Measurements from ENCODE around the gene STK38. TPM values are rescaled to one million over a fixed set of nuclear protein-coding genes. Genes with fewer than 3 reads are reported as not detected.
A peak's percentile ranks its signal among the peaks of the same experiment; 100 is the strongest.
"Not testable (repeated sequence)": the region's sequence is repeated elsewhere in the genome, so short reads cannot be mapped to it uniquely, and the experiment has no call there.

Gene STK38
- total RNA-seq, 1 donor from 2014 or later, result 22.3 TPM

DNA sequence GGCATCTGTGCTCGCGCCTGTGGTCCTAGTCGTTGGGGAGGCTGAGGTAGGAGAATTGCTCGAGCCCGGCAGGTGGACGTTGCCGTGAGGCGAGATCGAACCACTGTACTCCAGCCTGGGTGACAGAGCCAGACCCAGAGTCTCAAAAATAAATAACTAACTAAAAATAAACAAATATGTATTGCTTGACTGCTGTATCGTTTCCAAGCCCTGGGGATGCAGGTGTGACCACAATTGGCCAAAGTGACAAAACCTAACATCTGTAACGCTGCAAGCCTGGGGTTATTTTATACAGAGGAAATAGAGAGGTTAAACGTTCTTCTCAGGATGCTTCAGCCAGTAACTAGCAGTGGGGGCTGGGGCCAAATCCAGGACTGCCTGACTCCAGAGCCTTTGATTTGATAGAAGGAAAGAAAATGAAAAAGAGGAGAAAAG lies 45.0 kb upstream of the STK38 start:
- Histone ChIP-seq H3K27me3 (ENCODE audit: control insufficient read depth, insufficient read depth, low read length) (no peaks in the 10 kb centered on the region), H3K4me3 (ENCODE audit: low read depth, low read length) (no peak overlapping the region), H3K36me3 (ENCODE audit: control insufficient read depth, insufficient read depth, low read length) (no peaks in the 10 kb centered on the region)
- TF ChIP-seq, protein P1, sequence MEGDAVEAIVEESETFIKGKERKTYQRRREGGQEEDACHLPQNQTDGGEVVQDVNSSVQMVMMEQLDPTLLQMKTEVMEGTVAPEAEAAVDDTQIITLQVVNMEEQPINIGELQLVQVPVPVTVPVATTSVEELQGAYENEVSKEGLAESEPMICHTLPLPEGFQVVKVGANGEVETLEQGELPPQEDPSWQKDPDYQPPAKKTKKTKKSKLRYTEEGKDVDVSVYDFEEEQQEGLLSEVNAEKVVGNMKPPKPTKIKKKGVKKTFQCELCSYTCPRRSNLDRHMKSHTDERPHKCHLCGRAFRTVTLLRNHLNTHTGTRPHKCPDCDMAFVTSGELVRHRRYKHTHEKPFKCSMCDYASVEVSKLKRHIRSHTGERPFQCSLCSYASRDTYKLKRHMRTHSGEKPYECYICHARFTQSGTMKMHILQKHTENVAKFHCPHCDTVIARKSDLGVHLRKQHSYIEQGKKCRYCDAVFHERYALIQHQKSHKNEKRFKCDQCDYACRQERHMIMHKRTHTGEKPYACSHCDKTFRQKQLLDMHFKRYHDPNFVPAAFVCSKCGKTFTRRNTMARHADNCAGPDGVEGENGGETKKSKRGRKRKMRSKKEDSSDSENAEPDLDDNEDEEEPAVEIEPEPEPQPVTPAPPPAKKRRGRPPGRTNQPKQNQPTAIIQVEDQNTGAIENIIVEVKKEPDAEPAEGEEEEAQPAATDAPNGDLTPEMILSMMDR (IDR thresholded peaks at IDR 0.05; ENCODE audit: insufficient read depth, low read length, poor library complexity, severe bottlenecking), result no peak
- no peak for DNase-seq (ENCODE audit: low read depth)

DNA sequence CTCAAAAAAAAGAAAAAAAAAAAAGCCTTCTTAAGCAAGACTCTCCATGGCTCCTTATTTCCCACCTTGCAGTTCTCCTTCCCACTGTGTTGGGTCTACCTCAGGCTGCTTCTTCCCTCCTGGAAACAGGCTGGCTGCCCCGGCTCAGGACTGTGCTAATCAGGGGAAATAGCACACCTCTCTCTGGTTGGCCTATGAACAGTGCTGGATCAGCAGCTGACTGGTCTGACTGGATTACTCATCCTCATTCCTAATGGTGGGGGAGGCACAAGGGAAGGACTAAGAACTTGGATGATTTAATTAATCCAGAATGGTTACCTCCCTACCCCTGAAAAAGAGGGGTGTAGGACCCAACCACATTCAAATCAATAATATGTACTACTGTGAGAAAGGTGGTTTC lies 43.0 kb upstream of the STK38 start:
- TF ChIP-seq, protein P1 (IDR thresholded peaks at IDR 0.05; ENCODE audit: insufficient read depth, low read length, poor library complexity, severe bottlenecking), result no peak
- H3K36me3 ChIP-seq (ENCODE audit: control insufficient read depth, insufficient read depth, low read length), result no peaks in the 10 kb centered on the region
- H3K4me3 ChIP-seq (ENCODE audit: low read depth, low read length), result no peak overlapping the region
- H3K27me3 ChIP-seq (ENCODE audit: control insufficient read depth, insufficient read depth, low read length), result no peaks in the 10 kb centered on the region
- DNase-seq (ENCODE audit: low read depth), result peak; percentile 66

- not testable (repeated sequence) for DNase-seq (ENCODE audit: low read depth); H3K4me3 ChIP-seq (ENCODE audit: low read depth, low read length)
Observed at GRCh38 chr6:36589025-36589400, 41.7 kb upstream of the STK38 start.

DNA sequence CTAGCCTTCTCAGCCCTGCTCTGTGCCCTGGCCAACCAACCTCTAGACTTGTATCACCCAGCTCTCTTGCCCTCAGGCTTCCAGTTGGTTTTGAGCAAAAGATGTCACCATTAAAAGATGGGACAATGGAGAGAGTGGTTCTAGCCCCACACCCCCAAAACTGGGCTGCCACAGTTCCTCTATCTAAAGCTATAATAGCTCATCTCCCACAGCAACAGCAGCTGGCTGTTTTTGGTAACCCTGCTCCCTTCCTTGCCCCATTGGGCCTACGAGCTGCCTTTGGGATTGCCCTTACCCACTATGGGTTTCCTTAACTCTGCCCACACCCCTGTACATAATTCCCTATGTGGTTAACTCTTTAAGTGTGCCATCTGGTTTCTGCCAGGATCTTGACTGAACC lies 39.3 kb upstream of the STK38 start:
- H3K4me3 ChIP-seq (ENCODE audit: low read depth, low read length), result no peak overlapping the region
- no peaks in the 10 kb centered on the region for H3K36me3 ChIP-seq (ENCODE audit: control insufficient read depth, insufficient read depth, low read length)
- H3K27me3 ChIP-seq (ENCODE audit: control insufficient read depth, insufficient read depth, low read length), result no peaks in the 10 kb centered on the region
- TF ChIP-seq, protein P1 (IDR thresholded peaks at IDR 0.05; ENCODE audit: insufficient read depth, low read length, poor library complexity, severe bottlenecking), result no peak
- no peak for DNase-seq (ENCODE audit: low read depth)

More at GRCh38 chr6:36589025-36589400, 41.7 kb upstream of the STK38 start:
- not testable (repeated sequence) for H3K36me3 ChIP-seq (ENCODE audit: control insufficient read depth, insufficient read depth, low read length); H3K27me3 ChIP-seq (ENCODE audit: control insufficient read depth, insufficient read depth, low read length)

DNA sequence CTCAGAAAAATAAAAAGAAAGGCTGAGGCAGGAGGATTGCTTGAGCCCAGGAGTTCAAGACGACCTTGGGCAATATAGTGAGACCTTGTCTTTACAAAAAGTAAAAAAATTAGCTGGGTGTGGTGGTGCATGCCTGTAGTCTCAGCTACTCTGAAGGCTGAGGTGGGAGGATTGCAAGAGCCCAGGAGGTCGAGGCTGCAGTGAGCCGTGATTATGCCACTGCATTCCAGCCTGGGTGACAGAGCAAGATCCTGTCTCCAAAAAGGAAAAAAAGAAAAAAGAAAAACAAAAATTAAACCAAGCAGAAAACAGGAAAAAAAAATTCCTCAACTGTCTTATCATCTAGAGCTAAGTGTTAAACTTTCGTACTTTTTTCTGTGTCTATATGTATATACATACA lies 34.4 kb upstream of the STK38 start:
- TF ChIP-seq, protein P1 (IDR thresholded peaks at IDR 0.05; ENCODE audit: insufficient read depth, low read length, poor library complexity, severe bottlenecking), result no peak
- DNase-seq (ENCODE audit: low read depth), result no peak
- Histone ChIP-seq H3K4me3 (ENCODE audit: low read depth, low read length) (no peak overlapping the region), H3K27me3 (ENCODE audit: control insufficient read depth, insufficient read depth, low read length) (no peaks in the 10 kb centered on the region), H3K36me3 (ENCODE audit: control insufficient read depth, insufficient read depth, low read length) (no peaks in the 10 kb centered on the region)

- Histone ChIP-seq H3K4me3 (ENCODE audit: low read depth, low read length) (no peak overlapping the region), H3K36me3 (ENCODE audit: control insufficient read depth, insufficient read depth, low read length) (no peaks in the 10 kb centered on the region), H3K27me3 (ENCODE audit: control insufficient read depth, insufficient read depth, low read length) (no peaks in the 10 kb centered on the region)
- TF ChIP-seq, protein P1 (IDR thresholded peaks at IDR 0.05; ENCODE audit: insufficient read depth, low read length, poor library complexity, severe bottlenecking), result no peak
- DNase-seq (ENCODE audit: low read depth), result no peak
Observed at GRCh38 chr6:36580184-36580526, 32.9 kb upstream of the STK38 start.

Measured in kidney epithelial cell (primary cell).